ENCODE results near the gene MAPK10. TPM values are rescaled to one million over a fixed set of nuclear protein-coding genes. Genes with fewer than 3 reads are reported as not detected.

MAPK10 gene
- total RNA-seq, 2 experiments from 2014 or later: 32.0 TPM; not detected in 1

GRCh38 chr4:86389664-86390063 is 29.8 kb upstream of the MAPK10 start:
- CTCF ChIA-PET (ENCODE audit: unreplicated experiment): no interaction called here
- no peak for DNase-seq (ENCODE audit: low spot score)
- no peaks in the 10 kb centered on the region for H4K20me1 ChIP-seq (ENCODE audit: insufficient read depth, low read length)
- no peak overlapping the region for H3K4me2 ChIP-seq (ENCODE audit: low read length)
- H3K4me1 ChIP-seq (ENCODE audit: insufficient read depth, low read length, poor library complexity, severe bottlenecking): no peaks in the 10 kb centered on the region
- intact Hi-C loops (cut with micrococcal nuclease; ENCODE audit: unreplicated experiment): no loop called here
- no peaks in the 10 kb centered on the region for H3K9me2 ChIP-seq (ENCODE audit: insufficient read depth, low read length)
- no peak for TF ChIP-seq CTCF (conservative IDR thresholded peaks at IDR 0.05; ENCODE audit: low read length)
- TF ChIP-seq EZH2phosphoT487 (IDR thresholded peaks at IDR 0.05; ENCODE audit: borderline replicate concordance, low read depth, low read length): no peak
- no peak overlapping the region for H3K4me3 ChIP-seq (ENCODE audit: low read depth, low read length, poor library complexity, severe bottlenecking)
- H3K9me3 ChIP-seq (ENCODE audit: low read length): no peaks in the 10 kb centered on the region
- POLR2A ChIA-PET: interaction anchor here (1.2 kb wide), 1 partner anchor 16 kb away, joined by 6 read pairs; no protein-coding TSS in a partner anchor
- BruUV-seq (replicated peaks): no TSS peak
- H2AFZ ChIP-seq (ENCODE audit: low read length): no peak overlapping the region
- no peaks in the 10 kb centered on the region for H3K79me2 ChIP-seq (ENCODE audit: insufficient read depth, low read depth, low read length)
- no peak overlapping the region for H3K27ac ChIP-seq (ENCODE audit: low read depth, low read length, poor library complexity, severe bottlenecking)
- no peaks in the 10 kb centered on the region for H3K36me3 ChIP-seq (ENCODE audit: insufficient read depth, low read length)

DNA sequence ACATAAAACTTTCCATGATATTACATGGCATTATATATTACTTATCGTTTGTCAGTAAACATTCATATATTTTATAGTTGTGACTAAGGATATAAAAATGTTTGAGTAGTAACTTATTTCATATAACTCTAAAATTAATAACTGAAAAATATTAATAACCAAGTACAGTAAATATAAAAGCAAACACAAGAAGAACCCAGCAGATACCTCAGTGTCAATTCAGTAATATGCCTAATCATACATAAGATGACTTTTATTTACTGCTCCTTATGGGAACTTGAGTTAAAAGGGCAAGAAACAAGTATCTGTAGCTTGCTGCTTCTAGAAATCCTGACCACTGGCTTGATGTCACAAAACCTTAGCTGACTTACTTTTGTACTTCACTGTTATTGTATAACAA is 28.4 kb upstream of the MAPK10 start:
- no peaks in the 10 kb centered on the region for H3K79me2 ChIP-seq (ENCODE audit: insufficient read depth, low read depth, low read length)
- no peak overlapping the region for H3K4me3 ChIP-seq (ENCODE audit: low read depth, low read length, poor library complexity, severe bottlenecking)
- ChIA-PET CTCF (ENCODE audit: unreplicated experiment) (no interaction called here), POLR2A (no interaction called here)
- no peaks in the 10 kb centered on the region for H4K20me1 ChIP-seq (ENCODE audit: insufficient read depth, low read length)
- H3K9me3 ChIP-seq (ENCODE audit: low read length): no peaks in the 10 kb centered on the region
- TF ChIP-seq EZH2phosphoT487 (IDR thresholded peaks at IDR 0.05; ENCODE audit: borderline replicate concordance, low read depth, low read length) (no peak), CTCF (conservative IDR thresholded peaks at IDR 0.05; ENCODE audit: low read length) (no peak)
- H3K4me1 ChIP-seq (ENCODE audit: insufficient read depth, low read length, poor library complexity, severe bottlenecking): no peaks in the 10 kb centered on the region
- H3K4me2 ChIP-seq (ENCODE audit: low read length): no peak overlapping the region
- no peaks in the 10 kb centered on the region for H3K9me2 ChIP-seq (ENCODE audit: insufficient read depth, low read length)
- no peak overlapping the region for H2AFZ ChIP-seq (ENCODE audit: low read length)
- no peaks in the 10 kb centered on the region for H3K36me3 ChIP-seq (ENCODE audit: insufficient read depth, low read length)
- no TSS peak for BruUV-seq (replicated peaks)
- DNase-seq (ENCODE audit: low spot score): no peak
- H3K27ac ChIP-seq (ENCODE audit: low read depth, low read length, poor library complexity, severe bottlenecking): no peak overlapping the region
- intact Hi-C loops (cut with micrococcal nuclease; ENCODE audit: unreplicated experiment): no loop called here

- ChIA-PET CTCF (ENCODE audit: unreplicated experiment) (no interaction called here), POLR2A (interaction anchor here (0.8 to 1.2 kb wide), 3 partner anchors 11 to 19 kb away, joined by 3 to 4 read pairs (median 4); no protein-coding TSS in a partner anchor)
- Histone ChIP-seq H3K36me3 (ENCODE audit: insufficient read depth, low read length) (no peaks in the 10 kb centered on the region), H3K79me2 (ENCODE audit: insufficient read depth, low read depth, low read length) (no peaks in the 10 kb centered on the region), H4K20me1 (ENCODE audit: insufficient read depth, low read length) (no peaks in the 10 kb centered on the region), H3K4me2 (ENCODE audit: low read length) (no peak overlapping the region), H3K9me2 (ENCODE audit: insufficient read depth, low read length) (no peaks in the 10 kb centered on the region), H2AFZ (ENCODE audit: low read length) (no peak overlapping the region), H3K27ac (ENCODE audit: low read depth, low read length, poor library complexity, severe bottlenecking) (no peak overlapping the region), H3K4me3 (ENCODE audit: low read depth, low read length, poor library complexity, severe bottlenecking) (no peak overlapping the region), H3K4me1 (ENCODE audit: insufficient read depth, low read length, poor library complexity, severe bottlenecking) (no peaks in the 10 kb centered on the region), H3K9me3 (ENCODE audit: low read length) (no peaks in the 10 kb centered on the region)
- TF ChIP-seq CTCF (conservative IDR thresholded peaks at IDR 0.05; ENCODE audit: low read length): no peak
- no peak for TF ChIP-seq EZH2phosphoT487 (IDR thresholded peaks at IDR 0.05; ENCODE audit: borderline replicate concordance, low read depth, low read length)
- intact Hi-C loops (cut with micrococcal nuclease; ENCODE audit: unreplicated experiment): no loop called here
- DNase-seq (ENCODE audit: low spot score): no peak
- no TSS peak for BruUV-seq (replicated peaks)
Measured at GRCh38 chr4:86386817-86387415, 27.1 kb upstream of the MAPK10 start.
